ENCODE measurements around the gene TSKU.

Gene TSKU

GRCh38 chr11:76796511-76797198 is 13.5 kb downstream of the TSKU start:
- Histone ChIP-seq H3K4me1 (ENCODE audit: insufficient read depth, low read length) (peaks cover 8% of the 10 kb centered on the region; the same call in 1 of the 2 replicates), H3K79me2 (ENCODE audit: insufficient read depth, low read length) (0 out of 2 replicates have a peak, but pooled peaks cover 4% of the 10 kb centered on the region), H4K20me1 (ENCODE audit: insufficient read depth, low read length) (peaks cover 21% of the 10 kb centered on the region), H3K36me3 (ENCODE audit: insufficient read depth, low read length) (peaks cover 5% of the 10 kb centered on the region), H3K9ac (ENCODE audit: low read depth, low read length) (no peak overlapping the region), H3K27ac (ENCODE audit: low read length) (no peak overlapping the region), H3K9me3 (ENCODE audit: insufficient read depth, low read length, severe bottlenecking) (peaks cover 2% of the 10 kb centered on the region), H3K27me3 (ENCODE audit: insufficient read depth, low read length, poor library complexity) (no peaks in the 10 kb centered on the region), H3K4me2 (ENCODE audit: insufficient read depth, low read length) (no peak overlapping the region), H2AFZ (ENCODE audit: low read depth, low read length) (no peak overlapping the region), H3K4me3 (ENCODE audit: low read depth in 1 of 2, low read length in 2 of 2) (no peak overlapping the region)
- ATAC-seq (ENCODE audit: insufficient read depth, low read depth): no peak
- no peak for DNase-seq
- TF ChIP-seq EZH2 (IDR thresholded peaks at IDR 0.05; ENCODE audit: borderline replicate concordance, low read depth, low read length, severe bottlenecking) (no peak), CTCF (IDR thresholded peaks at IDR 0.05; ENCODE audit: borderline replicate concordance, extremely low read depth, low read length, poor library complexity, severe bottlenecking) (no peak)

- Histone ChIP-seq H2AFZ (ENCODE audit: low read depth, low read length) (no peak overlapping the region), H3K36me3 (ENCODE audit: insufficient read depth, low read length) (peaks cover 5% of the 10 kb centered on the region), H3K9ac (ENCODE audit: low read depth, low read length) (no peak overlapping the region), H3K27ac (ENCODE audit: low read length) (no peak overlapping the region), H4K20me1 (ENCODE audit: insufficient read depth, low read length) (peaks cover 21% of the 10 kb centered on the region), H3K4me1 (ENCODE audit: insufficient read depth, low read length) (peaks cover 8% of the 10 kb centered on the region; the same call in 1 of the 2 replicates), H3K9me3 (ENCODE audit: insufficient read depth, low read length, severe bottlenecking) (no peaks in the 10 kb centered on the region), H3K4me3 (ENCODE audit: low read depth in 1 of 2, low read length in 2 of 2) (no peak overlapping the region), H3K79me2 (ENCODE audit: insufficient read depth, low read length) (0 out of 2 replicates have a peak, but pooled peaks cover 4% of the 10 kb centered on the region), H3K4me2 (ENCODE audit: insufficient read depth, low read length) (no peak overlapping the region), H3K27me3 (ENCODE audit: insufficient read depth, low read length, poor library complexity) (no peaks in the 10 kb centered on the region)
- DNase-seq (no peak), ATAC-seq (ENCODE audit: insufficient read depth, low read depth) (no peak)
- TF ChIP-seq CTCF (IDR thresholded peaks at IDR 0.05; ENCODE audit: borderline replicate concordance, extremely low read depth, low read length, poor library complexity, severe bottlenecking): no peak
- TF ChIP-seq EZH2 (IDR thresholded peaks at IDR 0.05; ENCODE audit: borderline replicate concordance, low read depth, low read length, severe bottlenecking): no peak
Measured at GRCh38 chr11:76797341-76798201, 14.4 kb downstream of the TSKU start.

GRCh38 chr11:76798202-76798581 is 15.0 kb downstream of the TSKU start:
- no peak overlapping the region for H3K27ac ChIP-seq (ENCODE audit: low read length)
- no peaks in the 10 kb centered on the region for H3K27me3 ChIP-seq (ENCODE audit: insufficient read depth, low read length, poor library complexity)
- peaks cover 18% of the 10 kb centered on the region for H4K20me1 ChIP-seq (ENCODE audit: insufficient read depth, low read length)
- H3K4me2 ChIP-seq (ENCODE audit: insufficient read depth, low read length): no peak overlapping the region
- peaks cover 5% of the 10 kb centered on the region for H3K36me3 ChIP-seq (ENCODE audit: insufficient read depth, low read length)
- H3K4me3 ChIP-seq (ENCODE audit: low read depth in 1 of 2, low read length in 2 of 2): no peak overlapping the region
- H3K79me2 ChIP-seq (ENCODE audit: insufficient read depth, low read length): 0 out of 2 replicates have a peak, but pooled peaks cover under 1% of the 10 kb centered on the region
- H3K9ac ChIP-seq (ENCODE audit: low read depth, low read length): no peak overlapping the region
- TF ChIP-seq CTCF (IDR thresholded peaks at IDR 0.05; ENCODE audit: borderline replicate concordance, extremely low read depth, low read length, poor library complexity, severe bottlenecking): no peak
- no peak for TF ChIP-seq EZH2 (IDR thresholded peaks at IDR 0.05; ENCODE audit: borderline replicate concordance, low read depth, low read length, severe bottlenecking)
- H2AFZ ChIP-seq (ENCODE audit: low read depth, low read length): no peak overlapping the region
- no peaks in the 10 kb centered on the region for H3K9me3 ChIP-seq (ENCODE audit: insufficient read depth, low read length, severe bottlenecking)
- ATAC-seq (ENCODE audit: insufficient read depth, low read depth) (no peak), DNase-seq (no peak)
- H3K4me1 ChIP-seq (ENCODE audit: insufficient read depth, low read length): peaks cover 8% of the 10 kb centered on the region; the same call in 1 of the 2 replicates
